Ascending aorta (tissue), 2 donors: ENCODE data around the gene PADI2. TPM values are rescaled to one million over a fixed set of nuclear protein-coding genes. Genes with fewer than 3 reads are reported as not detected.

Experiments
- DNase-seq, 2 donors: peaks; one replicate each; pipeline ENCODE4 v3.0.0-alpha.2; 2019; ENCODE audit warnings: low spot score in 2 of 2
- H3K27ac ChIP-seq, 2 donors: fragments of 200-600 bp; sonication (generic); one replicate each; pipeline ENCODE4 v1.5.1; 2016 to 2017; ENCODE audit warnings: mild to moderate bottlenecking in 1 of 2
- H3K27me3 ChIP-seq: fragments of 200-600 bp; sonication (generic); one replicate; pipeline ENCODE4 v1.5.1; 2017
- H3K36me3 ChIP-seq, 2 donors: fragments of 200-600 bp; sonication (generic); one replicate each; pipeline ENCODE4 v1.5.1; 2016
- H3K4me1 ChIP-seq, 2 donors: fragments of 200-600 bp; sonication (generic); one replicate each; pipeline ENCODE4 v1.5.1; 2016 to 2017; ENCODE audit warnings: mild to moderate bottlenecking in 1 of 2
- H3K4me3 ChIP-seq, 2 donors: fragments of 200-600 bp; sonication (generic); one replicate each; pipeline ENCODE4 v1.5.1; 2016 to 2017; ENCODE audit warnings: mild to moderate bottlenecking in 1 of 2
- H3K9me3 ChIP-seq, 2 donors: fragments of 200-600 bp; sonication (generic); one replicate each; pipeline ENCODE4 v1.5.1; 2016
- intact Hi-C: fragments of 100-400 bp; cut with DNase I; formaldehyde crosslinking; loops from one replicate; pipeline ENCODE4 v1.15.1; 2023
- total RNA-seq: library from RNA; depleted of rRNA; stranded (reverse); fragments of >200 nt; gene quantifications from one replicate; pipeline ENCODE4 v1.1.0, GENCODE V29; 2016
- TF ChIP-seq, protein P1 (sequence below), 3 experiments: fragments of 200-600 bp in 2 of 3; fragments of 450-650 bp in 1 of 3; sonication (generic) in 2 of 3; IDR thresholded peaks; one replicate each; pipeline ENCODE4 v1.5.1; 2016 to 2019; ENCODE audit warnings: antibody characterized with exemption in 3 of 3, mild to moderate bottlenecking in 1 of 3, moderate library complexity in 1 of 3

The PADI2 gene
- total RNA-seq, 1 donor from 2014 or later, result 0.21 TPM

DNA sequence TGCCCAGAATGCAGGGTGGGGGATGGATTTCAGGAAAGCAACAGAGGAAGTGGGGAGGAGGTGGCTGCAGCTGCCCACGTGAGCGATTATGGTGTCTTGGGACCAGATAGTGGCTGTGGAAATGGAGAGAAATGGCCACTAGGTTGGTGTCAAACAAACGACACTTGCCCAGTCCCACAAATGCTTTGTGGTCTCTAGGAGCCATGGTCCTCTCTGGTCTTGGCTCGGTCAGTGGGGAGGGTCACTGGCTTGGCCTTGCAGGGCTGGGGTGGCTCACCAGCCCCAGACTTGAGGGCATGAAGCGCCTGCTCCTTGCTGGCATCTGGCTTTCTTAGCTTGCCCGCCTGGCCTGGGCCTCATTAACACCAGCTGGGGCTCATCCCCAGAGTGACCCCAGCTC, 7.2 kb downstream of the PADI2 start:
- intact Hi-C loops, result no loop called here
- DNase-seq, result no peak
- TF ChIP-seq, protein P1, sequence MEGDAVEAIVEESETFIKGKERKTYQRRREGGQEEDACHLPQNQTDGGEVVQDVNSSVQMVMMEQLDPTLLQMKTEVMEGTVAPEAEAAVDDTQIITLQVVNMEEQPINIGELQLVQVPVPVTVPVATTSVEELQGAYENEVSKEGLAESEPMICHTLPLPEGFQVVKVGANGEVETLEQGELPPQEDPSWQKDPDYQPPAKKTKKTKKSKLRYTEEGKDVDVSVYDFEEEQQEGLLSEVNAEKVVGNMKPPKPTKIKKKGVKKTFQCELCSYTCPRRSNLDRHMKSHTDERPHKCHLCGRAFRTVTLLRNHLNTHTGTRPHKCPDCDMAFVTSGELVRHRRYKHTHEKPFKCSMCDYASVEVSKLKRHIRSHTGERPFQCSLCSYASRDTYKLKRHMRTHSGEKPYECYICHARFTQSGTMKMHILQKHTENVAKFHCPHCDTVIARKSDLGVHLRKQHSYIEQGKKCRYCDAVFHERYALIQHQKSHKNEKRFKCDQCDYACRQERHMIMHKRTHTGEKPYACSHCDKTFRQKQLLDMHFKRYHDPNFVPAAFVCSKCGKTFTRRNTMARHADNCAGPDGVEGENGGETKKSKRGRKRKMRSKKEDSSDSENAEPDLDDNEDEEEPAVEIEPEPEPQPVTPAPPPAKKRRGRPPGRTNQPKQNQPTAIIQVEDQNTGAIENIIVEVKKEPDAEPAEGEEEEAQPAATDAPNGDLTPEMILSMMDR (IDR thresholded peaks at IDR 0.05), result no peak
- no peaks in the 10 kb centered on the region for H3K36me3 ChIP-seq
- no peaks in the 10 kb centered on the region for H3K9me3 ChIP-seq
- H3K4me1 ChIP-seq, result no peaks in the 10 kb centered on the region
- no peak overlapping the region for H3K27ac ChIP-seq
- no peak overlapping the region for H3K4me3 ChIP-seq
- H3K27me3 ChIP-seq, result no peaks in the 10 kb centered on the region

DNA sequence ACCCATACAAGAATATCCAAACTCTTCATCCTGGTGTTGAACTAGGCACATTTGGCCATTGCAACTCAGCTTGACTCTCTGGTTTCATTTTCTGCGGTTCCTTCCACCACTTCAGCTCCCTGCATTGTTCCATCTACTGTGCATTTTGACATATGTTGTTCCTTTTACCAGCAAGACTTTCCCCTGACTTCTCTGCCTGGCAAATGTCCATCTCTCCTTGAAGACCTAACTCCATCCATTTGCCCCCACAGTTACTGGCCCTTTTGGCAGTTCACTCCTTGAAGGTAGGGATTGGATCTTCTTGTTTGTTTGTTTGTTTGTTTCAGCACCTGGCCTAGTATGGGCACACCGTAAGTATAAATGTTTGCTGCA, 8.7 kb downstream of the PADI2 start:
- no peaks in the 10 kb centered on the region for H3K36me3 ChIP-seq
- TF ChIP-seq, protein P1 (IDR thresholded peaks at IDR 0.05), result no peak
- DNase-seq, result no peak
- H3K4me1 ChIP-seq, result no peaks in the 10 kb centered on the region
- no peaks in the 10 kb centered on the region for H3K9me3 ChIP-seq
- no peaks in the 10 kb centered on the region for H3K27me3 ChIP-seq
- H3K27ac ChIP-seq, result no peak overlapping the region
- intact Hi-C loops, result no loop called here
- H3K4me3 ChIP-seq, result no peak overlapping the region

DNA sequence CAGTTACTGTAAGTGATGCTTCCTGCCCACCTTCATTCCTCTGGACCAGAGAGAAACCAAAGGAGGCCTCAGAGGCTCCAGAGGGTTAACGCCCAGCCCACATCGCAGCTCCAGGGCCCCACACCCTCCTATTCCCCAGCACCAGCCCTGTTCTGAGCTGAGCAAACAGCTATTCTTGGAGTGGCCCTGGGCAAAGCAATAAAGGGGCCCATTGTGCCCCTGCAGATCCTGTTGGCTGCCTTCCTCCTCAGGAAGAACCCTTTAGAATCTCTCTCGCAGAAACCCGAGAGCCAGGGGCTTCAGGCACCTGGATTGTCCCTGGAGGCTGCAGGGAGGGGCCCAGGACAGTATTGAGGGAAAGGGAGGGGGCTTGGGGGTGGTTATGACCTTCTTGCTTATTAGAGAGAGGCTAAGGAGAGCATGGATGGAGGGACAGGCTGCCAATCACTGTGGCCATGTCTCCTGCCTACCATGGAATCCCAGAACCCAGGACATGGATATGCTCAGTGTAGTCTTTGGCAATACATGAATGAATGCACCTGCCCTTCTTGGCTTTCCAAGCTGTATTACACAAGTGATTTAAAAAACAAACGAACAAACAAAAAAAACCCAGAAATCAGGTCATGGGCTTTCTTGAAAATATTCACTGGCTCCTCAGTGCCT, 9.2 kb downstream of the PADI2 start:
- no peaks in the 10 kb centered on the region for H3K27me3 ChIP-seq
- DNase-seq, result no peak
- TF ChIP-seq, protein P1 (IDR thresholded peaks at IDR 0.05), result no peak
- H3K4me3 ChIP-seq, result no peak overlapping the region
- intact Hi-C loops, result no loop called here
- no peak overlapping the region for H3K27ac ChIP-seq
- no peaks in the 10 kb centered on the region for H3K9me3 ChIP-seq
- no peaks in the 10 kb centered on the region for H3K4me1 ChIP-seq
- no peaks in the 10 kb centered on the region for H3K36me3 ChIP-seq

DNA sequence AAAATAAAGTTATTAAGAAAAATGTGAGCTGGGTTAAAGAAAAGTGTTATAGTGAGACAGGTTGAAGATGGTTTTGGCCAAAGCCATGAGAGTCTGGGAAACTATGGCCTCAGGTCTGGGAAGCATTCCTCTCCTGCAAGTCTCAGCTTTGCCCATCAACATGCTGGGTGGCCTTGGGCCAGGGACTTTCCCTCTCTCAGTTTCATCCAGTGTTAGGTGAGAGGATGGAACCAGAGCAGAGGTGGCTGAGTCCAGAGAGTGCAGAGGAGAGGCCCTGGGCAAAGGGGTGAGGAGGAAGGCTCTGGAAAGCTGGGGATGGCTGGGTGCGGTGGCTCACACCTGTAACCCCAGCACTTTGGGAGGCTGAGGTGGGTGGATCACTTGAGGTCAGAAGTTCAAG, 10.5 kb downstream of the PADI2 start:
- Histone ChIP-seq H3K9me3 (no peaks in the 10 kb centered on the region), H3K4me1 (no peaks in the 10 kb centered on the region), H3K27ac (no peak overlapping the region), H3K4me3 (no peak overlapping the region), H3K27me3 (no peaks in the 10 kb centered on the region), H3K36me3 (no peaks in the 10 kb centered on the region)
- DNase-seq, result no peak
- intact Hi-C loops, result no loop called here
- TF ChIP-seq, protein P1 (IDR thresholded peaks at IDR 0.05), result no peak

DNA sequence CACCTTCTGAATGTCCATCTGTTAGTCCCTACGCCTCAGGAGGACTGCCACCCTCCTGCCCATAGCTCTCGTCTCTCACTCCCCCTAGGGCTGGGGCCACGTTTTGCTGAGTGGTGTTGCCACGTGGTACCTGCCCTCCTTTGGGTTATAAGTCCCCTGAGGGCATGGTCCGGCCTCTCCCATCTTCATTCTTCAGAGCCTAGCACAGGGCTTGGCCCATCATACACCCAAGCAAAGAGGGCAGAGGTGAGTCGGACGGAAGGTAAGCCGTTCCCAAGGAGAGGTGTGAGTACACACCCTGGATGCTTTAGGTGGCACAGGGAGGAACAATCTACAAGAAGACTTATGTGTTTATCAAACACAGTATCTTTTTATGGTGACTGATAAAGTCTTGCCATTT, 10.9 kb downstream of the PADI2 start:
- H3K27ac ChIP-seq, result no peak overlapping the region
- intact Hi-C loops, result no loop called here
- H3K4me1 ChIP-seq, result no peaks in the 10 kb centered on the region
- DNase-seq, result no peak
- no peaks in the 10 kb centered on the region for H3K36me3 ChIP-seq
- no peak overlapping the region for H3K4me3 ChIP-seq
- TF ChIP-seq, protein P1 (IDR thresholded peaks at IDR 0.05), result no peak
- H3K27me3 ChIP-seq, result no peaks in the 10 kb centered on the region
- H3K9me3 ChIP-seq, result no peaks in the 10 kb centered on the region

DNA sequence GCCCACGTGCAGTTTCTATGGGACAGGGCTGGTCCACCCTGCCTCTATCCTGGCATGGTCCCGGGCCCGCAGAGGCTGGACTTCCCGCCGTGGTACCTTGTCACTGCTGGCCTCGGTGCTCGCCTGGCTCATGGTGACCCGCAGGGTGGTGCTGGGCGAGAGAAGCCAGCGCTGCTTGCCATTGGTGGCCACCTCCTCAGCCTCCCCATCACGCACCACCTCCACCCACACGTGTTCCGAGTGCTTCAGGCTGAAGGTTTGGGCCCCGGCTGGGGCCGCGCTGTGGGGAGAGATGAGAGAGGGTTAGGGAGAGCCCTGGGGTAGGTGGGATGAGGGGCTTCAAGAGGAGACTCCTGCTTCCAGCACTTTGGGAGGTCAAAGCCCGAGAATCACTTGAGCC, 14.5 kb downstream of the PADI2 start:
- intact Hi-C loops, result no loop called here
- TF ChIP-seq, protein P1 (IDR thresholded peaks at IDR 0.05), result no peak
- Histone ChIP-seq H3K4me3 (no peak overlapping the region), H3K27ac (no peak overlapping the region), H3K27me3 (no peaks in the 10 kb centered on the region), H3K9me3 (no peaks in the 10 kb centered on the region), H3K4me1 (no peaks in the 10 kb centered on the region), H3K36me3 (no peaks in the 10 kb centered on the region)
- no peak for DNase-seq
